Kidney (tissue), 14 donors: Measurements from ENCODE around the gene ZBP1. TPM values are rescaled to one million over a fixed set of nuclear protein-coding genes. Genes with fewer than 3 reads are reported as not detected.

ENCODE experiments used
- DNase-seq, 5 donors: peaks; one replicate each; pipeline ENCODE4 v3.0.0-alpha.2; 2013 to 2020
- FAIRE-seq: peaks from 2 replicates; lab custom pipeline; 2012; peaks lifted over from hg19 to GRCh38; lab: Jason Lieb, UNC
- H3K27ac ChIP-seq, 2 donors: one replicate each; pipeline ENCODE4 v1.7.0; 2013; ENCODE audit warnings: low read depth in 2 of 2, low read length in 2 of 2, inconsistent platforms in 1 of 2
- H3K27me3 ChIP-seq: one replicate; pipeline ENCODE4 v1.7.1; 2013; ENCODE audit warnings: low read length, inconsistent platforms; ENCODE audit not compliant: control insufficient read depth, insufficient read depth
- H3K36me3 ChIP-seq, 3 donors: one replicate each; pipeline versions ENCODE4 v1.7.0 to v1.7.1; 2013; ENCODE audit warnings: low read length in 3 of 3, control low read depth in 1 of 3, inconsistent platforms in 1 of 3; ENCODE audit not compliant: insufficient read depth in 3 of 3, control insufficient read depth in 2 of 3
- H3K4me1 ChIP-seq, 3 donors: one replicate each; pipeline versions ENCODE4 v1.7.0 to v1.7.1; 2013; ENCODE audit warnings: low read length in 3 of 3, inconsistent platforms in 1 of 3, low read depth in 1 of 3; ENCODE audit not compliant: control insufficient read depth in 2 of 3, insufficient read depth in 2 of 3
- H3K4me3 ChIP-seq, 3 donors: one replicate each; pipeline versions ENCODE4 v1.7.0 to v1.8.1; 2013; ENCODE audit warnings: low read length in 3 of 3, control low read depth in 1 of 3, inconsistent platforms in 1 of 3
- H3K9ac ChIP-seq, 3 donors: one replicate each; pipeline versions ENCODE4 v1.7.0 to v1.7.1; 2013; ENCODE audit warnings: low read length in 3 of 3, control low read depth in 1 of 3, inconsistent platforms in 1 of 3
- H3K9me3 ChIP-seq, 3 donors: one replicate each; pipeline versions ENCODE4 v1.7.0 to v1.7.1; 2013; ENCODE audit warnings: low read length in 3 of 3, control low read depth in 1 of 3, inconsistent platforms in 1 of 3; ENCODE audit not compliant: control insufficient read depth in 2 of 3, insufficient read depth in 1 of 3
- CTCF ChIP-seq: IDR thresholded peaks from 3 replicates; pipeline ENCODE4 v1.5.1; 2012; ENCODE audit warnings: mild to moderate bottlenecking, moderate library complexity, borderline replicate concordance; ENCODE audit not compliant: insufficient read depth; ENCODE audit errors: extremely low read depth
- intact Hi-C: fragments of 100-400 bp; cut with DNase I; formaldehyde crosslinking; loops from one replicate; pipeline ENCODE4 v1.11.1; 2022
- polyA plus RNA-seq: library from polyadenylated mRNA; stranded (reverse); fragments of 350-450 nt; fragmentation: Illumina TruSeq; extraction: RNeasy Lipid Tissue Mini Kit (QIAGEN cat#74804); gene quantifications from one replicate; pipeline ENCODE4 v1.2.3, GENCODE V29; 2014; ENCODE audit warnings: low read depth, low replicate concordance; ENCODE audit not compliant: insufficient read depth
- total RNA-seq: library from RNA; stranded (reverse); fragmentation: NEBNext Ultra II Directional; extraction: Animal tissue kit (Norgen Biotek cat#: 25700); gene quantifications from one replicate; pipeline ENCODE4 v1.2.1, GENCODE V29; 2021
- donor health status: control.
- donor health status: control.
- donor health status: control.
- donor health status: control.
- donor health status: control.
- donor health status: DM: yes; HTN: yes; CAD: no.
- donor health status: Normal renal cell carcinoma (clear cell type).

Gene ZBP1
- total and polyA plus RNA-seq, 2 donors from 2014 or later, result 3.7 TPM; not detected in 1

GRCh38 chr20:57583289-57584257, 36.7 kb downstream of the ZBP1 start:
- Histone ChIP-seq H3K27me3 (no peaks in the 10 kb centered on the region), H3K36me3 (no peaks in the 10 kb centered on the region), H3K9ac (peak overlapping the region in 2 of 3 donors; percentile 20 to 78), H3K4me3 (peak overlapping the region in 1 of 3 donors; percentile 24), H3K9me3 (peaks cover 0 to 3% (median 0%) of the 10 kb centered on the region in 3 donors), H3K27ac (peak overlapping the region; percentile 94 to 97), H3K4me1 (peaks cover 0 to 65% (median 65%) of the 10 kb centered on the region in 3 donors)
- intact Hi-C loops, result no loop called here
- TF ChIP-seq CTCF, result no peak
- FAIRE-seq (no peak), DNase-seq (no peak)

- DNase-seq (peak; percentile 85 to 95 (median 88)), FAIRE-seq (peak; percentile 77)
- Histone ChIP-seq H3K27me3 (no peaks in the 10 kb centered on the region), H3K9me3 (no peaks in the 10 kb centered on the region), H3K27ac (peak overlapping the region; percentile 94 to 97), H3K4me1 (peaks cover 0 to 69% (median 63%) of the 10 kb centered on the region in 3 donors), H3K36me3 (no peaks in the 10 kb centered on the region), H3K9ac (peak overlapping the region in 2 of 3 donors; percentile 20 to 78), H3K4me3 (peak overlapping the region in 1 of 3 donors; percentile 24)
- intact Hi-C loops, result no loop called here
- TF ChIP-seq CTCF, result peak; percentile 23
Measured at GRCh38 chr20:57582432-57583288, 37.6 kb downstream of the ZBP1 start.

DNA sequence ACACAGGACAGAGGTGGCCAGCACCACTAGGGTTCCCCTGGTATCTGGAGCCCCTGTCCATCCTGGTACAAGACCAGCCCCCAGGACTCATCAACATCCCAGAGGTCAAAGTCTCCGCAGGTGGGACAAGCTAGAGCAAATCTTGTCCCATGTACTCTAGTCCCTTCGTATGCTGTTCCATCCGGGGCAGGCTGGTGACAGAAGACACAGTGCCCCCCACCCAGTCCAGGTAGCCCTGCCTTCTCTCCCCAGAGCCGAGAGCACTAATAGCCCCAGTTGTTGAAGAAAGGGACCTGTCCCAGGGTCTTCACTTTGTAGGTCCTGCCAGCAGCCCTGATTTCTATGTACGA, 38.2 kb downstream of the ZBP1 start:
- intact Hi-C loops, result no loop called here
- Histone ChIP-seq H3K36me3 (no peaks in the 10 kb centered on the region), H3K9me3 (no peaks in the 10 kb centered on the region), H3K9ac (peak overlapping the region in 1 of 3 donors; percentile 78), H3K4me3 (peak overlapping the region in 2 of 3 donors; percentile 15 to 21), H3K27ac (peak overlapping the region; percentile 94 to 97), H3K27me3 (no peaks in the 10 kb centered on the region), H3K4me1 (peaks cover 0 to 65% (median 59%) of the 10 kb centered on the region in 3 donors)
- FAIRE-seq (no peak), DNase-seq (no peak)
- TF ChIP-seq CTCF, result no peak
